Osteocyte (in vitro differentiated cells): ENCODE measurements around the gene NKAPD1. TPM values are rescaled to one million over a fixed set of nuclear protein-coding genes. Genes with fewer than 3 reads are reported as not detected.
A peak's percentile ranks its signal among the peaks of the same experiment; 100 is the strongest.
"Not testable (repeated sequence)": the region's sequence is repeated elsewhere in the genome, so short reads cannot be mapped to it uniquely, and the experiment has no call there.

Experiments
- DNase-seq: peaks from one replicate; pipeline ENCODE4 v3.0.0; 2021; ENCODE audit warnings: mixed read lengths; ENCODE audit not compliant: unreplicated experiment; ENCODE audit errors: extremely low spot score
- H3K27ac Mint-ChIP-seq: one replicate; pipeline ENCODE4 v1.8.0; 2021; ENCODE audit warnings: mild to moderate bottlenecking, mixed read lengths; ENCODE audit not compliant: unreplicated experiment
- H3K27me3 Mint-ChIP-seq: one replicate; pipeline ENCODE4 v1.8.0; 2021; ENCODE audit warnings: mixed read lengths; ENCODE audit not compliant: unreplicated experiment
- H3K36me3 Mint-ChIP-seq: one replicate; pipeline ENCODE4 v1.8.0; 2021; ENCODE audit warnings: mixed read lengths; ENCODE audit not compliant: unreplicated experiment
- H3K4me1 Mint-ChIP-seq: one replicate; pipeline ENCODE4 v1.8.0; 2021; ENCODE audit warnings: mixed read lengths; ENCODE audit not compliant: unreplicated experiment
- H3K4me3 Mint-ChIP-seq: one replicate; pipeline ENCODE4 v1.8.0; 2021; ENCODE audit warnings: mild to moderate bottlenecking, moderate library complexity, mixed read lengths; ENCODE audit not compliant: unreplicated experiment
- H3K9me3 Mint-ChIP-seq: one replicate; pipeline ENCODE4 v1.8.0; 2021; ENCODE audit warnings: mixed read lengths; ENCODE audit not compliant: unreplicated experiment
- total RNA-seq: library from RNA; stranded (reverse); gene quantifications from 2 replicates; pipeline ENCODE4 v1.2.1, GENCODE V29; 2021
- TF ChIP-seq, protein P1 (sequence below): fragments of 200-600 bp; sonication (generic); IDR thresholded peaks from 2 replicates; pipeline ENCODE4 v1.5.0; 2021; ENCODE audit warnings: antibody characterized with exemption, mild to moderate bottlenecking, moderate library complexity

The NKAPD1 gene
- total RNA-seq, 1 donor from 2014 or later, result 23.1 TPM

DNA sequence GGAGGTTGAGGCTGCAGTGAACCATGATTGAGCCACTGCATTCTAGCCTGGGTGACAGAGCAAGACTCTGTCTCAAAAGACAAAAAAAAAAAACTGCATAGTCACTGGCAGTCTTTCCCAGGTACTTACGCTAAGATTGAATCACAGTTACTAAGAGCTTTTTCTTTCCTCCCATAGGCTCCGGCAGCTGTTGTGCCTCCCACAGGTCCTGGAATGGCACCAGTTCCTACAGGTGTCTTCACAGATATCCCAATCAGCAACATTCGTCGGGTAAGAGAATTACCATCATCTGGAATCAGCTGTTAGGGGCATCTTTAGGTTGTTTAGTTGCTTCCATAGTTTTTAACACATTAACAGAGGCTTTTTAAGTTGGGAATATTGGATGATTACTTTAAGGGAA, 29.1 kb upstream of the NKAPD1 start:
- peaks cover 59% of the 10 kb centered on the region for H3K36me3 Mint-ChIP-seq
- no peak for DNase-seq
- H3K9me3 Mint-ChIP-seq, result no peaks in the 10 kb centered on the region
- no peak overlapping the region for H3K27ac Mint-ChIP-seq
- no peak overlapping the region for H3K4me3 Mint-ChIP-seq
- no peaks in the 10 kb centered on the region for H3K27me3 Mint-ChIP-seq
- TF ChIP-seq, protein P1, sequence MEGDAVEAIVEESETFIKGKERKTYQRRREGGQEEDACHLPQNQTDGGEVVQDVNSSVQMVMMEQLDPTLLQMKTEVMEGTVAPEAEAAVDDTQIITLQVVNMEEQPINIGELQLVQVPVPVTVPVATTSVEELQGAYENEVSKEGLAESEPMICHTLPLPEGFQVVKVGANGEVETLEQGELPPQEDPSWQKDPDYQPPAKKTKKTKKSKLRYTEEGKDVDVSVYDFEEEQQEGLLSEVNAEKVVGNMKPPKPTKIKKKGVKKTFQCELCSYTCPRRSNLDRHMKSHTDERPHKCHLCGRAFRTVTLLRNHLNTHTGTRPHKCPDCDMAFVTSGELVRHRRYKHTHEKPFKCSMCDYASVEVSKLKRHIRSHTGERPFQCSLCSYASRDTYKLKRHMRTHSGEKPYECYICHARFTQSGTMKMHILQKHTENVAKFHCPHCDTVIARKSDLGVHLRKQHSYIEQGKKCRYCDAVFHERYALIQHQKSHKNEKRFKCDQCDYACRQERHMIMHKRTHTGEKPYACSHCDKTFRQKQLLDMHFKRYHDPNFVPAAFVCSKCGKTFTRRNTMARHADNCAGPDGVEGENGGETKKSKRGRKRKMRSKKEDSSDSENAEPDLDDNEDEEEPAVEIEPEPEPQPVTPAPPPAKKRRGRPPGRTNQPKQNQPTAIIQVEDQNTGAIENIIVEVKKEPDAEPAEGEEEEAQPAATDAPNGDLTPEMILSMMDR, result no peak
- peaks cover 7% of the 10 kb centered on the region for H3K4me1 Mint-ChIP-seq

DNA sequence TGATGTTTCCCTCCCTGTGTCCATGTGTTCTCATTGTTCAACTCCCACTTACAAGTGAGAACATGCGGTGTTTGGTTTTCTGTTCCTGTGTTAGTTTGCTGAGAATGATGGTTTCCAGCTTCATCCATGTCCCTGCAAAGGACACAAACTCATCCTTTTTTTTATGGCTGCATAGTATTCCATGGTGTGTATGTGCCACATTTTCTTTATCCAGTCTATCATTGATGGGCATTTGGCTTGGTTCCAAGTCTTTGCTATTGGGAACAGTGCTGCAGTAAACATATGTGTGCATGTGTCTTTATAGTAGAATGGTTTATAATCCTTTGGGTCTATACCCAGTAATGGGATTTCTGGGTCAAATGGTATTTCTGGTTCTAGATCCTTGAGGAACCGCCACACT, 27.5 kb upstream of the NKAPD1 start:
- H3K4me3 Mint-ChIP-seq, result not testable (repeated sequence)

DNA sequence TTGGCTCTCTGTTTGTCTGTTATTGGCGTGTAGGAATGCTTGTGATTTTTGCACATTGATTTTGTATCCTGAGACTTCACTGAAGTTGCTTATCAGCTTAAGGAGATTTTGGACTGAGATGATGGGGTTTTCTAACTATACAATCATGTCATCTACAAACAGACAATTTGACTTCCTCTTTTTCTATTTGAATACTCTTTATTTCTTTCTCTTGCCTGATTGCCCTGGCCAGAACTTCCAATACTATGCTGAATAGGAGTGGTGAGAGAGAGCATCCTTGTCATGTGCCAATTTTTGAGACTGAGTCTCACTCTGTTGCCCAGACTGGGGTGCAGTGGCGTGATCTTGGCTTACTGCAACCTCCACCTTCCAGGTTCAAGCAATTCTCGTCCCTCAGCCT, 25.8 kb upstream of the NKAPD1 start:
- not testable (repeated sequence) for H3K9me3 Mint-ChIP-seq, H3K4me1 Mint-ChIP-seq, DNase-seq, H3K4me3 Mint-ChIP-seq, H3K27me3 Mint-ChIP-seq
- Mint-ChIP-seq H3K27ac (peak overlapping the region; percentile 66), H3K36me3 (peaks cover 72% of the 10 kb centered on the region)

More for the DNA sequence above, 27.5 kb upstream of the NKAPD1 start:
- H3K9me3 Mint-ChIP-seq, H3K4me1 Mint-ChIP-seq, H3K27ac Mint-ChIP-seq, H3K27me3 Mint-ChIP-seq, DNase-seq: not testable (repeated sequence)
- H3K36me3 Mint-ChIP-seq, result peaks cover 64% of the 10 kb centered on the region

DNA sequence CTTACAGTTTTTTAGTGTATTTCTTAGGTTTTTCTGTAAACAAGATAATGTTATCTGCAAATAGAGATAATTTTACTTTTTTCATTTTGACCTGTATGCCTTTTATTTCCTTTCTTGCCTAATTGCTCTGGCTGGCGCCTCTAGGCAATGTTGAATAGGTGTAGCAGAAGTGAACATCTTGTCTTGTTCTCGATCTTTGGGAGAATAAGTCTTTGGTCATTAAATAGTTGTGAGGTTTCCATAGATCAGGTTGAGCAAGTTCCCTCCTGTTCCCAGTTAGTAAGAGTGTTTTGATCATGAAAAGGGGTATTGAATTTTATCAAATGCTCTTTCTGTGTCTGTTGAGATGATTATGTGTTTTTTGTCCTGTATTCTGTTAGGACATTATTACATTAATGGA, 24.3 kb upstream of the NKAPD1 start:
- Mint-ChIP-seq H3K36me3 (peaks cover 68% of the 10 kb centered on the region), H3K27me3 (no peaks in the 10 kb centered on the region), H3K9me3 (no peaks in the 10 kb centered on the region), H3K4me1 (peaks cover 7% of the 10 kb centered on the region), H3K4me3 (no peak overlapping the region), H3K27ac (no peak overlapping the region)
- TF ChIP-seq, protein P1, result no peak
- DNase-seq, result no peak

DNA sequence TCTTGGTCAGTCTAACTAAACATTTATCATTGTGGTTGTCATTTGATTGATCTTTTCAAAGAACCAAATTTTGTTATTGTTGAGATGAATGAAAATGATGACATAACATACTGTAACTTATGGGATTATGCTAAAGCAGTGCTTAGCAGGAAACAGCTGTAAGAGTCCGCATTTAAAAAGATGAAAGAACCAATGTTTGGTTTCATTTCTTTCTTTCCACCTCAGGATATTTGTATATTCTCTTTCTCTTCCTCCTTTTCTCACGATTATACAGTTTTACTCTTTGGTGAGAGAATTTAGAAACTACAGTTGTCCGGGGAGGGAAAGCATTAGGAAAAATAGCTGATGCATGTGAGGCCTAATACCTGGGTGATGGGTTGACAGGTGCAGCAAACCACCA, 23.4 kb upstream of the NKAPD1 start:
- Mint-ChIP-seq H3K36me3 (peaks cover 63% of the 10 kb centered on the region), H3K9me3 (no peaks in the 10 kb centered on the region)

DNA sequence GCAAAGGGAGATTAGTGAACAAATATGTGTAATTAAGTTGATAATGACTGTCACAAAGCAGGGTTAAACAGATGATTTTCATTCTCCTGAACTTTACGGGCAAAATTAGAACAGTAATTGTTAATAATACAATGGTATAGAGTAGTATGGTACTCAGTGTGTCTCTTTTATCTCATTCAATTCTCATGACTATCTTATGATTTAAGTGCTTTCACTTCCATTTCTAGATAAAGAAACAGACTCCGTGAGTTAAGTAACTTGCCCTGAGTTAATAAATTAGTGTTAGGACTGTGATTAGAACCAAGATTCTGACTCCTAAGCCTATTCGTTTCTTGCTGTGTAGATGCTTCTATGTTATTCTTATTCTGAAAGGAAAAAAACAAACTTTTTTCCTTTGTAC, 22.3 kb upstream of the NKAPD1 start:
- TF ChIP-seq, protein P1, result no peak
- no peak for DNase-seq

More for the DNA sequence above, 23.4 kb upstream of the NKAPD1 start:
- DNase-seq, result no peak
- H3K27me3 Mint-ChIP-seq, result no peaks in the 10 kb centered on the region
- no peak overlapping the region for H3K4me3 Mint-ChIP-seq
- TF ChIP-seq, protein P1, result no peak
- H3K27ac Mint-ChIP-seq, result no peak overlapping the region
- H3K4me1 Mint-ChIP-seq, result peaks cover 7% of the 10 kb centered on the region

More for the DNA sequence above, 22.3 kb upstream of the NKAPD1 start:
- Mint-ChIP-seq H3K4me1 (peaks cover 7% of the 10 kb centered on the region), H3K9me3 (no peaks in the 10 kb centered on the region), H3K27ac (no peak overlapping the region), H3K27me3 (no peaks in the 10 kb centered on the region), H3K36me3 (peaks cover 60% of the 10 kb centered on the region), H3K4me3 (no peak overlapping the region)
